ENCODE data around the gene APOBEC3F.
"Not testable (repeated sequence)": the region's sequence is repeated elsewhere in the genome, so short reads cannot be mapped to it uniquely, and the experiment has no call there.

The APOBEC3F gene

DNA sequence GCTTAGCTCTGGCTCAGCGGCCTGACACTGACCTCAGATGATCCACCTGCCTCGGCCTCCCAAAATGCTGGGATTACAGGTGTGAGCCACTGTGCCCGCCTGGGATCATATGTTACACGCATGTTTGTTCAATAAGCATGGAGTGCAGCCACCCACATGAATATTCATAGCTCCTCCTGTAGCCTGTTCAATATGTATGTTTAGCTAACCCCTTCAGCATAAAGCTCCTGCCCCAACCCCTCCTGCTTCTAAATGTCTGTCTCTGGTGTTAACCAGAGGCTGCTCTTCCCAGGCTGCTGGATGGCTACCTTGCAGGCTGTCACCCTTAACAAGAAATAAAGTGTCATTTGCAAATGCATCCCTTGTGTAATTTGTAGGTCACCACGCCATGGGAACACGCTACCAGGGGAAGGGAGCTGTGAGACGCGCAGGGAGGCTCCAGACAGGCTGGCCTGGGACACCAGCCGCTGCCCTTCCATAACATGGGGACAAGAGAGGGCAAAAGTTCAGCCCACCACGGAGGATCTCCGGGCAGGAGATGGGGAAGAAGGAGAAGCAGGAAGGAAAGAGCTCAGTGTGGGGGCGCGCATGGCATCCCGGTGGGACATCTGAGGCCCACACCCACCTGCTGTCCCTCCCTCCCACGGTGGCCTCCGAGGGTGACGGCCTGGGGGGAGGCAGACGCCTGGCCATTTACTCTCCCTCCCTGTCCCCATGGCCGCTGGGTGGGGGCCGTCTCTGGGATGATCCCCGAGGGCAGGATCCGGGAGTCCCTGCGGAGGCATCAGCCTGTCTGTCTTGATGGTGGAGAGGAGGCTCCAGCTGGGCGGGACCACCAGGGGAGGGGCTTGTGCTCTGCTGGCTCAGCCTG lies 35.7 kb downstream of the APOBEC3F start:
- not testable (repeated sequence) for DNase-seq

DNA sequence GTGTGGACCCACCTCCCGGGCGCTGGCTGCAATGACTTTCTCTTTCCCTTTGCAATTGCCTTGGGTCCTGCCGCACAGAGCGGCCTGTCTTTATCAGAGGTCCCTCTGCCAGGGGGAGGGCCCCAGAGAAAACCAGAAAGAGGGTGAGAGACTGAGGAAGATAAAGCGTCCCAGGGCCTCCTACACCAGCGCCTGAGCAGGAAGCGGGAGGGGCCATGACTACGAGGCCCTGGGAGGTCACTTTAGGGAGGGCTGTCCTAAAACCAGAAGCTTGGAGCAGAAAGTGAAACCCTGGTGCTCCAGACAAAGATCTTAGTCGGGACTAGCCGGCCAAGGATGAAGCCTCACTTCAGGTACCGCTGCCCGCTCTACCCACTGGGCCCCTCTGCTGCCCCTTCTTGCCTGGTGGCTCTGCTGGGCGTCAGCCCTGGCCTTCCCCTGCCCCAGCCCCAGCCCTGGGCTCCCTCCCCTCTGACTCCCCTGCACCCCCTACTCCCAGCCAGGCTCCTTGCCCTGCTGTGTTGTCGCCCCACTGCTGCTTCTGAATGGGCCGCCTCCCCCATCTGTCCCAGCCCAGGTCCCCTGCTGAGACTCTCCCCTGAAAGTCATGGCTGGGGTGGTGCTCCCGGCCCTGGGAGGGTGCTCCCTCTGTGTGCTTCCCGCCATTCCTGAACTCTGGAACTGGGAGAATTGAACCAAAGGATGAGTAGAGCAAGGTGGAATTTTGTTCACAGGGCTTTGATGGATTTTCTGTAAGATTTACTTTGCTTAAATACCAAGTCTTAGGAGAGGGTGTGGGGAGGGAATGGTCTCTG lies 36.6 kb downstream of the APOBEC3F start, which contains the start of gene APOBEC3G:
APOBEC3G (plus strand) TSS at position 250 of the 815 bp plus-strand sequence; CDS start at position 337, 87 bp downstream.
- peak; percentile 35 for DNase-seq

GRCh38 chr22:39077912-39078311 lies 37.2 kb downstream of the APOBEC3F start:
- DNase-seq: not testable (repeated sequence)

GRCh38 chr22:39078329-39078728 lies 37.7 kb downstream of the APOBEC3F start:
- peak; percentile 32 for DNase-seq

DNA sequence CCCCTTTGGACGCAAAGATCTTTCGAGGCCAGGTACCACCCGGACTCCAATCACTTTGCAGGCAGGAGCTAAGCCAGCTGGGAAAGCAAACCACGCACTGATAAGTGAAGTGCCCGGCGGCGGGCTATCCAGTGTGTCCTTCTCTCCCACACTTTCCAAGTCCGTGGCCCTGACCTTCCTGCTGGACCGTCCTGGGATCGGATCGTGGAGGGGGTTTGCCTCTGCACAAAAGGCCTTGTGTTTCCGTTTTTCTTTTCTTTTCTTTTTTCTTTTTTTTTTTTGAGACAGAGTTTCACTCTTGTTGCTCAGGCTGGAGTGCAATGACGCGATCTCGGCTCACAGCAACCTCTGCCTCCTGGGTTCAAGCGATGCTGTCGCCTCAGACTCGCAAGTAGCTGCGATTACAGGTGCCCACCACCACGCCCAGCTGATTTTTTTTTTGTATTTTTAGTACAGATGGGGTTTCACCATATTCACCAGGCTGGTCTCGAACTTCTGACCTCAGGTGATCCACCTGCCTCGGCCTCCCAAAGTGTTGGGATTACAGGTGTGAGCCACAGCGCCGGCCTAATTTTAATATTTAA lies 38.5 kb downstream of the APOBEC3F start:
- DNase-seq: not testable (repeated sequence)

GRCh38 chr22:39080052-39080762 lies 39.5 kb downstream of the APOBEC3F start:
- DNase-seq: peak; percentile 33

DNA sequence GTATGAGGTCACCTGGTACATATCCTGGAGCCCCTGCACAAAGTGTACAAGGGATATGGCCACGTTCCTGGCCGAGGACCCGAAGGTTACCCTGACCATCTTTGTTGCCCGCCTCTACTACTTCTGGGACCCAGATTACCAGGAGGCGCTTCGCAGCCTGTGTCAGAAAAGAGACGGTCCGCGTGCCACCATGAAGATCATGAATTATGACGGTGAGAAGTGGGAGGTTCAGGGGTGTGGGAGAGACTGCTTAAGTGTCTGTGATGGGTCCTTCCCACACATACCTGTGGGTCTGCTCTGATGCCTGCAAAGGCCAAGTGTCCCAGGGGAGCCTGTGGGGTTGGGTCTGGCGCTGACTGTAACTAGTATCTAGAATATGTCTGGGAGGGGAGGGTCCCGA lies 40.4 kb downstream of the APOBEC3F start:
- no peak for DNase-seq

GRCh38 chr22:39081598-39081997 lies 40.9 kb downstream of the APOBEC3F start:
- no peak for DNase-seq

DNA sequence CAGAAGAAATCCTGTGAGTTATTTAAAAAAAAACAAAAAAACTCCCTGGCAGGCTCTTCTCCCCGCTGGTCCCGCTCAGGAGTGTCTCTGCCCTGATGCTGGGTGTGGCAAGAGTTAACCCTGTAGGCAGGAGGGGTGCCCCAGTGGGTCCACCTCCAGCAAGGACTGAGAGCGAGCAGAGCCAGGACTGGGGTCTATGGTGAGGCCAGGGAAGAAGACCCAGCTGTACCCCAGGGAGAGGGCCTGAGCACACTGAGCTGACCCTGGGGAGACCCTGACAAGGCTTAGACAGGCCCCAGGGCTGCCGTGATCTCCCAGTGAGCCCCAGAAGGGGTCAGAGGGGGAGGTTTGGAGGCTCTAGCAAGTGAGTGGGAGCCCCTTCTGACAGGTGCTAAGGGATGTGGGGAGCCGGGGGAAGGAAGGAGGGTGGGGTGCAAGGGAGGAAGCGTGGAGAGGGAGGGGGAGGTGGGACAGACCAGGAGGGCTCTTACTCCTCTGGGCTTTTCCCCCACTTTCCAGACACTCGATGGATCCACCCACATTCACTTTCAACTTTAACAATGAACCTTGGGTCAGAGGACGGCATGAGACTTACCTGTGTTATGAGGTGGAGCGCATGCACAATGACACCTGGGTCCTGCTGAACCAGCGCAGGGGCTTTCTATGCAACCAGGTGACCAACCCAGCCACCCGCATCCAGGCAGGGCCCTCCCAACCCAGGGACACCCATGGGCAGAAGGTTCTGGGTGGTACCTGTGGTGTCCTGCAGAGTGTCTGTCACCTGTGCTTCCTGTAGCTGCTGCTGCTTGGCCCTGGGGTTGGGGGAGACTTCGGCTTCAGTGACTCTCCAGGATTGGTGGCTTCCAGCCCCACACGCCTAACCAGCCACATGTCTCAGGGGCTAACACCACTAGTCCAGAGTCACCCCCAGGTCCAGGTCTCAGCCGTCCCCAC lies 42.8 kb downstream of the APOBEC3F start:
- DNase-seq: no peak

- no peak for DNase-seq
Measured at GRCh38 chr22:39084666-39085065, 44.0 kb downstream of the APOBEC3F start.

GRCh38 chr22:39087098-39087497 lies 46.4 kb downstream of the APOBEC3F start:
- no peak for DNase-seq

GRCh38 chr22:39087881-39088684 lies 47.4 kb downstream of the APOBEC3F start:
- DNase-seq: no peak

DNA sequence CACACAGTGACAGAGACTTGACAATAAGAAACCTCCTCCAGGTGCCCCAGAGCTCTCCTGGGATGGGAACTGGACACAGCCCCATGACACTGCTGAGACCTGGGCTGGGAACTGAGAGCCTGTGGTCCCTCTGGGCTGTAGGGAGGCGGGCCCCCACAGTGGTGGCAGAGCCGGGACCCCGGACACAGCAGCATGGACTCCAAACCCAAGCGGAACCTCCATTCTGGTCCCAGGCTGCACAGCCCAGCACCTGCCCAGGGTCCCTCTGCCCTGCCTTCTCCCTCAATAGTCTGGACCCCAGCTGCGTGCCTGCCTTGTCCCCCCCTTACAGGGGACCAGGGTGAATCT lies 48.0 kb downstream of the APOBEC3F start:
- no peak for DNase-seq

DNA sequence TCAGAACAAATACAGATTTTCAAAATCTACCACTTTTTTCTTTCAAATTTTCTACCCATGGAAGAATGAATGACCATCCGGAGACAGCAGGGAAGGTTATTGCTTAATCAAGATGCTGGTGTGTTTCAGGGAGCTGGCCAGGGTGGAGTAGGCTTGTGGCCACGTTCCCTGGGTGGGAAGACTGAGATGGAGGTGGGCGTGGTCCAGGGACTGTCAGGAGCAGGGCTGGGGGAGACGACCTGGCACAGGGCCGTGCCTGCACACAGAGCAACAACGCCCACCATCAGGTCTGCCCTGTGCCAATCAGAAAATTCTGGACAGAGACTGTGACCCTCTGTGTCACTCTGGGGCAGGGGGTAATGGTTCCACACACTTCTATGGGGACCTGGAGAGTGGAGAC lies 49.3 kb downstream of the APOBEC3F start:
- DNase-seq: no peak

DNA sequence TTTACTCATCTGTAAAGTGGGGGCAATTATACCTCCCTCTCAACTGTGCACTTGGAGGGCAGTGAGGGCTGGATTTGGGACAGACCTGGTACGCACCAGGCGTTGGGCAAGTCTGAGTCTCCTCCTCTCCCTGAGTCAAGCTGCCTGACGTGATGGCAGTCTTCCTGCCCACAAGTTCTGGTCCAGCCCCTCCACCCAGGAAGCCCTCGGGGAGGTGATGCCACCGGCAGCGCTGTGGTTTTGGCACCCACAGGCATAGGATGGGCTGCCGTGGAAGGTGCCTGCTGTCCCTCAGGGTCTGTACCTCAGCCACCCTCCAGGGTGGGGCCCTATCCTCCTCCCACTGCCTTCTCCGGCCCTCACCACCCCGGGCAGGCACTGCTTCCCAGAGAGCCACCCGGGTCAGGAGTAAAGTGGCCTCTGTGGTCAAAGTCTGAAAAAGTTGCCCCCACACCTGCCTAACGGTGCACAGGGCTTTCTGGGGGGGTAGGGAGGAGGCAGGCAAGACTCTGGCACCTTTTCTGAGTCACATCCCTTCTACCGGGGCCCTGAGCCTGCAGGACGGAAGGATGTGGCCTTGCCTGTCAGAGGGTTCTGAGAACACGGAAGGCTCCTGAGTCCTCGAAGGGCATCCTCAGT lies 49.9 kb downstream of the APOBEC3F start:
- DNase-seq: peak; percentile 86

DNA sequence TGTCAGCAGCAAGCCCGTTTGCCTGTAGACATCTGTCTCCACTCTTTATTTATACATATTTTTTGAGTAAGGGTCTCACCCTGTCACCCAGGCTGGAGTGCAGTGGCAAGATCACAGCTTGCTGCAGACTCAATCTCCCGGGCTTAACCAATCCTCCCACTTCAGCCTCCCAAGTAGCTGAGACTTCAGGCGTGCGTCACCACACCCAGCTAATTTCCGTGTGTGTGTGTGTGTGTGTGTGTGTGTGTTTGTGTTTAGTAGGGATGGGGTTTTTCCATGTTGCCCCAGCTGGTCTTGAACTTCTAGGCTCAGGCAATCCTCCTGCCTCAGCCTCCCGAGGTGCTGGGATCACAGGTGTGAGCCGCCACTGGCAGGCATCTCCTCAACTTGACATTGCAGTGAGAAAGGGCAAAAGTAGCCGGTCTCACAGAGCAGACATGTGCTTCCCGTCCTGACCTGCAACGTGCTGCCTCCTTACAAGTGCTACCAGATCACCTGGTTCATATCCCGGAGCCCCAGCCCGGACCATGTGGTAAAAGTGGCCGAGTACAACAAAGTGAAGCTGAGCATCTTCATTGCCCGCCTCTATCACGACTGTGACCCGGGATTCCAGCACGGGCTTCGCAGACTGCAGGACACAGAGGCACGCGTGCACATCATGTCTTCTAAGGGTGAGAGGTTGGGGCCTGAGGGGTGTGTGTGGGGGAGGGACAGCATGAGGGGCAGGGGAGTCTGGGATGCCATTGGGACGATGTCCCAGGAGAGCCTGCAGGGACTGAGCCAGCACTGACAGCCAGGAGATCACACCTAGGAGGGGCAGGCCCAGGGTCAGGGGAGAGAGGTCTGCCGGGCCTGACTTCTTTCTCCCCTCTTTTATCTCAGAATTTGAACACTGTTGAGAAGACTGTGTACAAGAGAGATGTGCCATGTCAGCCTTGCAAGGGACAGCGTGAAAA lies 50.7 kb downstream of the APOBEC3F start:
- DNase-seq: no peak

DNA sequence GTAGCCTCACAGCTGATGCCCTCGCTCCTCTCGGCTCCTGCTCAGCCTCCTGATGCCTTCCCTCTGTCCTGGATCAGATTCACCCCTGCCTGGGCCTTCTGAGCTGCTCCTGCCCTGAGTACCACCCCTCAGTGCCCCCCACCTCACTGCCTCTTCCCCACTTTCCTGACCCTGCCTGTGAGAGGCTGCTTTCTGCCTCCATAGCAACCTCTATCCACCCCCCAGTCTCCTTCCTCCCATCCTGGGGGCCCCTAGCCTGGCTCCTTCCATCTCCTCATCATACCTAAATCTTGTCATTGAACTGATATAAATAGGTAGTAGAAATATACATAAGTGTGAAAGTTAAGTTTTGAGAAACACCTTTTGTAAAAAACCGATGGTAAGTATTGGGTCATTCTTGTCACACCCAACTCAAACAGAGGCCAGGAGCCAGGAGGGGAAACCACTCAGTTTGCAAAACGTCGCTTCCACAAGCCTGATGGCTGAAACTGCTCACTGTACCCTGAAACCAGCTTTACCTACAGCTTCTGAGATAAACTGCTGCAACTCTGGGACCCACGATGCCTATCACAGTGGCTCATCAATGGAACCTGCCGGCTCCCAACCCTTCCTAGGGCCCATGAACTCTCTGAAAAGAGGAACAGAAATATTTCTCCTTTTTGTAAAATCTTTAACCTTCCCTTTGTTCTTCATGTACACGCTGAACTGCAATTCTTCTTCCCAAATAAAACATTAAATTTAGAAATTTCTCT lies 51.6 kb downstream of the APOBEC3F start:
- DNase-seq: no peak

DNA sequence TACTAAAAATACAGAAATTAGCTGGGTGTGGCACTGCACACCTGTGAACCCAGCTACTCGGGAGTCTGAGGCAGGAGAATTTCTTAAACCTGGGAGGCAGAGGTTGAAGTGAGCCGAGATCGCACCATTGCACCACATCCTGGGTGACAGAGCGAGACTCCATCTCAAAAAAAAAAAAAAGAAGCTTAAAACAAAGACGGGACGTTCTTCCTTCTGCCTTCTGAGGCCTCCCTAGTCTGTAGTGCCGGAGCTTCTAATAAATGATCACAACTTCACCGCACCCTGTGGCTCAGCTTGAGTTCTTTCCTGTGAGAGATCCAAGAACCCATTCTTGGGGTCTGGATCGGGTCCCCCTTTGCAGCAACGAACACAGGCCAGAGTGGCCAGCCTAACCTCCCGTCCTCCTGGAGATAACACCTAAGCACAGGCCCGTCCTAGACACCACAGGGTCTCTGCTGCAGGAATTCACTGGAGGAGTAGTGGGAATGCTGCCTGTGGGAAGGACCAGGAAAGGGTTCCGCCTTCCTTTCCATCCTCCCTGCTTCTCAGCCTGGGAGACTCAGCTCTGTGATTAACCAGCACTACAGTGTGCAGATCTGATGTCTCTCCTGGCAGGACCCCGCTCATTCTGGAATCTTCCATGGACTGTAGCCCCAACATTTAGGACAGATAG lies 54.2 kb downstream of the APOBEC3F start:
- DNase-seq: no peak

Measured in activated gamma-delta T cell (primary cell).